Measurements from ENCODE around the gene NR1H2. TPM values are rescaled to one million over a fixed set of nuclear protein-coding genes. Genes with fewer than 3 reads are reported as not detected.
A peak's percentile ranks its signal among the peaks of the same experiment; 100 is the strongest.

NR1H2 gene
- 90.5 TPM for polyA plus RNA-seq (2012; ENCODE audit: insufficient read length, low read depth)

- peak in 1 of 2 experiments; percentile 41; a peak in 1 of 4 replicates for TF ChIP-seq REST (IDR thresholded peaks at IDR 0.05; ENCODE audit: insufficient read depth in 1 of 2, low read depth in 2 of 2, low read length in 2 of 2)
- peak; percentile 86; the same call in 1 of the 2 replicates for TF ChIP-seq TAF1 (IDR thresholded peaks at IDR 0.05; ENCODE audit: borderline replicate concordance, insufficient read depth, low read length)
- TF ChIP-seq POLR2AphosphoS5 (IDR thresholded peaks at IDR 0.05; ENCODE audit: low read depth, low read length) = peak; percentile 86
- peak; percentile 34 for TF ChIP-seq FOXP2 (optimal IDR thresholded peaks at IDR 0.05; ENCODE audit: borderline replicate concordance, extremely low read depth, extremely low read length, insufficient read depth)
- TF ChIP-seq SIN3A (IDR thresholded peaks at IDR 0.05; ENCODE audit: borderline replicate concordance, insufficient read depth, low read length) = no peak; the same call in 1 of the 2 replicates
These were observed at the start of gene NR1H2 for GRCh38 chr19:50376166-50377050. Gene NR1H2, plus strand, starts transcription at chr19:50376457. Its CDS starts 1,149 bp downstream, at chr19:50377606.

GRCh38 chr19:50327013-50327412, 49.2 kb upstream of the NR1H2 start:
- no peak for TF ChIP-seq SIN3A (IDR thresholded peaks at IDR 0.05; ENCODE audit: borderline replicate concordance, insufficient read depth, low read length)
- TF ChIP-seq FOXP2 (optimal IDR thresholded peaks at IDR 0.05; ENCODE audit: borderline replicate concordance, extremely low read depth, extremely low read length, insufficient read depth) = no peak
- TF ChIP-seq TAF1 (IDR thresholded peaks at IDR 0.05; ENCODE audit: borderline replicate concordance, insufficient read depth, low read length) = no peak
- TF ChIP-seq POLR2AphosphoS5 (IDR thresholded peaks at IDR 0.05; ENCODE audit: low read depth, low read length) = no peak
- TF ChIP-seq REST (IDR thresholded peaks at IDR 0.05; ENCODE audit: insufficient read depth in 1 of 2, low read depth in 2 of 2, low read length in 2 of 2) = no peak

- no peak for TF ChIP-seq POLR2AphosphoS5 (IDR thresholded peaks at IDR 0.05; ENCODE audit: low read depth, low read length)
- no peak for TF ChIP-seq FOXP2 (optimal IDR thresholded peaks at IDR 0.05; ENCODE audit: borderline replicate concordance, extremely low read depth, extremely low read length, insufficient read depth)
- TF ChIP-seq REST (IDR thresholded peaks at IDR 0.05; ENCODE audit: insufficient read depth in 1 of 2, low read depth in 2 of 2, low read length in 2 of 2) = no peak
- TF ChIP-seq TAF1 (IDR thresholded peaks at IDR 0.05; ENCODE audit: borderline replicate concordance, insufficient read depth, low read length) = no peak
These were observed 48.6 kb upstream of the NR1H2 start for GRCh38 chr19:50327461-50328223.

- TF ChIP-seq FOXP2 (optimal IDR thresholded peaks at IDR 0.05; ENCODE audit: borderline replicate concordance, extremely low read depth, extremely low read length, insufficient read depth) = no peak
- TF ChIP-seq REST (IDR thresholded peaks at IDR 0.05; ENCODE audit: insufficient read depth in 1 of 2, low read depth in 2 of 2, low read length in 2 of 2) = no peak
- no peak for TF ChIP-seq POLR2AphosphoS5 (IDR thresholded peaks at IDR 0.05; ENCODE audit: low read depth, low read length)
- TF ChIP-seq SIN3A (IDR thresholded peaks at IDR 0.05; ENCODE audit: borderline replicate concordance, insufficient read depth, low read length) = no peak
- no peak for TF ChIP-seq TAF1 (IDR thresholded peaks at IDR 0.05; ENCODE audit: borderline replicate concordance, insufficient read depth, low read length)
These were observed 47.9 kb upstream of the NR1H2 start for GRCh38 chr19:50328224-50328872.

Measured in PFSK-1 (cell line).